Esophagus squamous epithelium (tissue), 5 donors: Measurements from ENCODE around the gene SF3B5. TPM values are rescaled to one million over a fixed set of nuclear protein-coding genes. Genes with fewer than 3 reads are reported as not detected.

Experiments used
- DNase-seq: peaks from one replicate; lab custom pipeline; 2025; lab: John Stamatoyannopoulos, UW
- H3K27ac ChIP-seq, 4 donors: fragments of 200-600 bp; sonication (generic); one replicate each; pipeline ENCODE4 v1.5.1; 2016 to 2019; ENCODE audit warnings: mild to moderate bottlenecking in 1 of 4
- H3K27me3 ChIP-seq, 4 donors: fragments of 200-600 bp; sonication (generic); 1 replicate in 3 of 4; 2 replicates in 1 of 4; pipeline versions ENCODE4 v1.5.1 to v1.6.0; 2017 to 2021; ENCODE audit warnings: antibody characterized with exemption in 1 of 4
- H3K36me3 ChIP-seq, 3 donors: fragments of 200-600 bp; sonication (generic); one replicate each; pipeline ENCODE4 v1.5.1; 2016 to 2019
- H3K4me1 ChIP-seq, 3 donors: fragments of 200-600 bp; sonication (generic); one replicate each; pipeline ENCODE4 v1.5.1; 2017 to 2019
- H3K4me3 ChIP-seq, 4 donors: fragments of 200-600 bp; sonication (generic); 1 replicate in 3 of 4; 2 replicates in 1 of 4; pipeline ENCODE4 v1.5.1; 2016 to 2019; ENCODE audit warnings: mild to moderate bottlenecking in 2 of 4, moderate library complexity in 1 of 4
- H3K9me3 ChIP-seq, 3 donors: fragments of 200-600 bp; sonication (generic); one replicate each; pipeline ENCODE4 v1.5.1; 2016 to 2019
- POLR2A ChIP-seq, 4 donors: fragments of 450-650 bp; IDR thresholded peaks; one replicate each; pipeline ENCODE4 v1.6.1; 2017; ENCODE audit warnings: antibody characterized with exemption in 4 of 4, mild to moderate bottlenecking in 4 of 4, moderate library complexity in 3 of 4
- WGBS, 2 donors: methylation state at CpG; one replicate each; pipeline ENCODE4 v1.1.5; 2018; 5-methylcytosine and 5-hydroxymethylcytosine counted together
- intact Hi-C: fragments of 100-400 bp; cut with DNase I; formaldehyde crosslinking; loops from one replicate; pipeline ENCODE4 v1.15.0; 2022
- total RNA-seq, 4 donors: library from RNA; depleted of rRNA; stranded (reverse); fragments of >200 nt; gene quantifications; one replicate each; pipeline ENCODE4 v1.1.0, GENCODE V29; 2016
- TF ChIP-seq, protein P1 (sequence below), 6 experiments: fragments of 450-650 bp in 4 of 6; fragments of 200-600 bp in 2 of 6; sonication (generic) in 2 of 6; IDR thresholded peaks; one replicate each; pipeline ENCODE4 v1.5.1; 2016 to 2019; ENCODE audit warnings: antibody characterized with exemption in 6 of 6, mild to moderate bottlenecking in 4 of 6, moderate library complexity in 4 of 6
- donor health status: DM: yes; HTN: yes; CAD: no.

Gene SF3B5
- total RNA-seq, 4 donors from 2014 or later, result 135 to 201 (median 169) TPM

GRCh38 chr6:144140867-144141266 lies 45.5 kb upstream of the SF3B5 start:
- H3K4me1 ChIP-seq, result no peaks in the 10 kb centered on the region
- H3K36me3 ChIP-seq, result no peaks in the 10 kb centered on the region
- DNase-seq, result no peak
- 61% methylated on average over 2 of the region's 2 CpGs for WGBS, 2 donors
- no peak overlapping the region for H3K4me3 ChIP-seq
- no peak overlapping the region for H3K27ac ChIP-seq
- no peaks in the 10 kb centered on the region for H3K27me3 ChIP-seq
- no peaks in the 10 kb centered on the region for H3K9me3 ChIP-seq
- no peak for TF ChIP-seq POLR2A (IDR thresholded peaks at IDR 0.05)
- TF ChIP-seq, protein P1, sequence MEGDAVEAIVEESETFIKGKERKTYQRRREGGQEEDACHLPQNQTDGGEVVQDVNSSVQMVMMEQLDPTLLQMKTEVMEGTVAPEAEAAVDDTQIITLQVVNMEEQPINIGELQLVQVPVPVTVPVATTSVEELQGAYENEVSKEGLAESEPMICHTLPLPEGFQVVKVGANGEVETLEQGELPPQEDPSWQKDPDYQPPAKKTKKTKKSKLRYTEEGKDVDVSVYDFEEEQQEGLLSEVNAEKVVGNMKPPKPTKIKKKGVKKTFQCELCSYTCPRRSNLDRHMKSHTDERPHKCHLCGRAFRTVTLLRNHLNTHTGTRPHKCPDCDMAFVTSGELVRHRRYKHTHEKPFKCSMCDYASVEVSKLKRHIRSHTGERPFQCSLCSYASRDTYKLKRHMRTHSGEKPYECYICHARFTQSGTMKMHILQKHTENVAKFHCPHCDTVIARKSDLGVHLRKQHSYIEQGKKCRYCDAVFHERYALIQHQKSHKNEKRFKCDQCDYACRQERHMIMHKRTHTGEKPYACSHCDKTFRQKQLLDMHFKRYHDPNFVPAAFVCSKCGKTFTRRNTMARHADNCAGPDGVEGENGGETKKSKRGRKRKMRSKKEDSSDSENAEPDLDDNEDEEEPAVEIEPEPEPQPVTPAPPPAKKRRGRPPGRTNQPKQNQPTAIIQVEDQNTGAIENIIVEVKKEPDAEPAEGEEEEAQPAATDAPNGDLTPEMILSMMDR (IDR thresholded peaks at IDR 0.05), result no peak
- intact Hi-C loops, result no loop called here

DNA sequence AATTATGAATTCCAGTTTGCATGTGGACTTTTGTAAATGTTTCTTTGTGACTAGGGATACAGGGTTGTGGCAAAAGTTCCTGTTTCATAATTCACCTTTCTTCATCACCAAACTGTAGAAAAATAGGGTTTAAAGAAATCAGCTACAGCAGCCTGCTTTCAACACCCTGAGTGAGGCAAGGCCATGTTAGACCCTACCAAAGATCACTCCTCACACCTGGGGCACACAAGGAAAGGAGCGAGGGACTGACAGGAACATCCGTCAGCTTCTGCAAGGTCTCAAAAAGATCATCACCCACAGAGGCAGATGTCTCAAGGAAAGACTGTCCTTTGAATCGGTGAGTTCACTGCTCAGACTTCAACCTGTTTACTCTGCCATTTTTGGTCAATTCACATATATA lies 44.4 kb upstream of the SF3B5 start:
- WGBS, 2 donors, result 81 to 94% methylated on average over 3 of the region's 3 CpGs
- no peaks in the 10 kb centered on the region for H3K27me3 ChIP-seq
- no peak for TF ChIP-seq POLR2A (IDR thresholded peaks at IDR 0.05)
- no peak overlapping the region for H3K27ac ChIP-seq
- intact Hi-C loops, result no loop called here
- H3K36me3 ChIP-seq, result no peaks in the 10 kb centered on the region
- H3K4me3 ChIP-seq, result no peak overlapping the region
- H3K9me3 ChIP-seq, result no peaks in the 10 kb centered on the region
- DNase-seq, result no peak
- H3K4me1 ChIP-seq, result no peaks in the 10 kb centered on the region

- H3K36me3 ChIP-seq, result no peaks in the 10 kb centered on the region
- H3K4me1 ChIP-seq, result no peaks in the 10 kb centered on the region
- H3K27ac ChIP-seq, result no peak overlapping the region
- intact Hi-C loops, result no loop called here
- H3K27me3 ChIP-seq, result no peaks in the 10 kb centered on the region
- H3K9me3 ChIP-seq, result no peaks in the 10 kb centered on the region
- whole genome bisulfite sequencing, 2 donors, result 77 to 78% methylated on average over 4 of the region's 4 CpGs
- no peak overlapping the region for H3K4me3 ChIP-seq
- TF ChIP-seq, protein P1 (IDR thresholded peaks at IDR 0.05), result no peak
- no peak for TF ChIP-seq POLR2A (IDR thresholded peaks at IDR 0.05)
- no peak for DNase-seq
These were observed 43.2 kb upstream of the SF3B5 start for GRCh38 chr6:144138542-144138941.

GRCh38 chr6:144134737-144135136 lies 39.4 kb upstream of the SF3B5 start:
- H3K27me3 ChIP-seq, result no peaks in the 10 kb centered on the region

DNA sequence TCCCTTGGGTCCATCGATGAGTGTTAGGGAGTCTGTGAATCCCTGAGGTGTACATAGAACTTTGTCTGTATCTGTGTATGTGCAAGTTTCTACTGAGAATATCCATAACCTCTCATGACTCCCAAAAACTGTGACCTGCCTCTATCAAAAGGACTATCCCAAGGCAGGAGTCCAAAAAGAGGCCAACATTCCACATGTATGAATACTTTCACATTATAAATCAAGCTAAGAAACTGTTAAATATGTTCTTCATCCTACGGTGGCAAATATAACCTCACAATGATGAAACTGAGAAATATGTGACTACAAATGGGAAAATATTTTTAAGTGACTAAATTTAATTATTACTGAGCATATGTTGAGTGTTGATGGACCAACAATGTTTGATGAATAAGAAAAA lies 38.8 kb upstream of the SF3B5 start:
- Histone ChIP-seq H3K4me1 (no peaks in the 10 kb centered on the region), H3K4me3 (no peak overlapping the region), H3K9me3 (no peaks in the 10 kb centered on the region), H3K27ac (no peak overlapping the region), H3K27me3 (no peaks in the 10 kb centered on the region), H3K36me3 (no peaks in the 10 kb centered on the region)
- WGBS, 2 donors, result 78 to 81% methylated on average over 2 of the region's 2 CpGs
- no peak for TF ChIP-seq POLR2A (IDR thresholded peaks at IDR 0.05)
- TF ChIP-seq, protein P1 (IDR thresholded peaks at IDR 0.05), result no peak
- DNase-seq, result no peak
- intact Hi-C loops, result no loop called here

More at GRCh38 chr6:144134737-144135136, 39.4 kb upstream of the SF3B5 start:
- Histone ChIP-seq H3K4me3 (no peak overlapping the region), H3K9me3 (no peaks in the 10 kb centered on the region), H3K36me3 (no peaks in the 10 kb centered on the region), H3K4me1 (no peaks in the 10 kb centered on the region), H3K27ac (no peak overlapping the region)
- TF ChIP-seq, protein P1 (IDR thresholded peaks at IDR 0.05), result no peak
- TF ChIP-seq POLR2A (IDR thresholded peaks at IDR 0.05), result no peak
- 33 to 60% methylated on average over 2 of the region's 2 CpGs for whole genome bisulfite sequencing, 2 donors
- intact Hi-C loops, result no loop called here
- no peak for DNase-seq
